ENCODE measurements around the gene MMP23B.
A peak's percentile ranks its signal among the peaks of the same experiment; 100 is the strongest.

MMP23B gene

DNA sequence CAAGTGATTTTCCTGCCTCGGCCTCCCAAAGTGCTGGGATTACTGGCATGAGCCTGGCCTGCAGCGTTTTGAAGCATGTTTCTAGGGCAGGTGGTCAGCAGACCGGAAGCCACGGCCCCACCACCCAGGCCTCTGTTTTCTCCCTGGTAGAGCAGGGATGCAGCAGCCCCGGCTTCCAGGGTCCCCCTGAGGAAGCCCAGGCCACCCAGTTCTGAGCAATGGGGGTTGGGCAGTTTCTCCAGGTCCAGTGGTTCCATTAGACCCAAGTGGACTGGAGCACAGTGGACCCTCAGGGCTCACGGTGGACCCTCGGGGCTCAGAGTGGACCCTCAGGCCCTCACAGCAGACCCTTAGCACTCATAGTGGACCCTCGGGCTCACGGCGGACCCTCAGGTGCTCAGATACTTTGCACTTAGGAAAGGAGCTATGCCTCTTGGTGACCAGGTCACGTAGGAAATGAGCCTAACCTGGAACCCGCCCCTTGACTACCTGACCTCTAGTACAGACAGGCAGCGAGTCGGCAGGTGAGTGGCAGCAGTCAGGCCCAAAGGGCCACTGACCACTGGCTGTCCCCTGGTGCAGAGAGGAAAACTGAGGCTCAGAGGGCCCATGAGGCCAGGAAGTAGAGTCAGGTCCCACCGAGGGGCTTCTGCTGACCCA, 27.5 kb upstream of the MMP23B start:
- DNase-seq (ENCODE audit: insufficient read length) (no peak), FAIRE-seq (no peak)
- TF ChIP-seq TAF1 (IDR thresholded peaks at IDR 0.05; ENCODE audit: borderline replicate concordance, low read depth, low read length) = no peak
- TF ChIP-seq POLR2AphosphoS5 (IDR thresholded peaks at IDR 0.05; ENCODE audit: low read depth, low read length) = no peak
- no peak for TF ChIP-seq POLR2A (IDR thresholded peaks at IDR 0.05; ENCODE audit: low read depth, low read length)

DNA sequence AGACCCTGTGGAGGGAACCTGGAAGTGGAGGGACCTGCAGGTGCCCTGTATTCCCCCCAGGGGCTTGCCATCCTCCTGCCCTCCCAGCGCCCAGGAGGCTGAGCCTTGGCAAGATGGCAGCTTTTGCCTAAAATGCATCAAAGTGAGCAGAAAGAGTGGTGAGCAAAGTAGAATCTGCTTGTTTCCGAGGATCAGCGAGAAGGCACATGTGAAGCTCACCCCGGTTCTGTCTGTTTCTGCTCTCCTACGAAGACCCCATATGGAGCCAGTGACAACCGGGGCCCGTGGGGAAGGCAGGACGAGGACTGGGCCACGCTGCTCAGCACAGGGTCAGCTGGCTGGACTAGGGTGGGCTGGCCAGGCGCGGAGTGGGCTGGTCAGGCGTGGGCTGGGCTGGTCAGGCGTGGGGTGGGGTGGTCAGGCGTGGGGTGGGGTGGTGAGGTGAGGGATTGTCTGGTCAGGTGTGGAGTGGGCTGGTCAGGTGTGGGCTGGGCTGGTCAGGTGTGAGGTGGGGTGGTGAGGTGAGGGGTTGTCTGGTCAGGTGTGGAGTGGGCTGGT, 26.9 kb upstream of the MMP23B start:
- FAIRE-seq = no peak
- DNase-seq (ENCODE audit: insufficient read length) = no peak
- TF ChIP-seq POLR2AphosphoS5 (IDR thresholded peaks at IDR 0.05; ENCODE audit: low read depth, low read length) (no peak), POLR2A (IDR thresholded peaks at IDR 0.05; ENCODE audit: low read depth, low read length) (no peak), TAF1 (IDR thresholded peaks at IDR 0.05; ENCODE audit: borderline replicate concordance, low read depth, low read length) (no peak)

DNA sequence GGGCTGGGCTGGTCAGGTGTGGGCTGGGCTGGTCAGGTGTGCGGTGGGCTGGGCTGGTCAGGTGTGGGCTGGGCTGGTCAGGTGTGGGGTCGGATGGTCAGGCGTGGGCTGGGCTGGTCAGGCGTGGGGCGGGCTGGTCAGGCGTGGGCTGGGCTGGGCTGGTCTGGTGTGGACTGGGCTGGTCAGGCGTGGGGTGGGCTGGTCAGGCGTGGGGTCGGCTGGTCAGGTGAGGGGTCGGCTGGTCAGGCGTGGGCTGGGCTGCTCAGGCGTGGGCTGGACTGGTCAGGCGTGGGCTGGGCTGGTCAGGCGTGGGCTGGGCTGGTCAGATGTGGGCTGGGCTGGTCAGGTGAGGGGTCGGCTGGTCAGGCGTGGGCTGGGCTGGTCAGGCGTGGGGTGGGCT, 26.2 kb upstream of the MMP23B start:
- FAIRE-seq (no peak), DNase-seq (ENCODE audit: insufficient read length) (no peak)
- TF ChIP-seq POLR2A (IDR thresholded peaks at IDR 0.05; ENCODE audit: low read depth, low read length) = no peak
- TF ChIP-seq POLR2AphosphoS5 (IDR thresholded peaks at IDR 0.05; ENCODE audit: low read depth, low read length) = no peak
- TF ChIP-seq TAF1 (IDR thresholded peaks at IDR 0.05; ENCODE audit: borderline replicate concordance, low read depth, low read length) = no peak

DNA sequence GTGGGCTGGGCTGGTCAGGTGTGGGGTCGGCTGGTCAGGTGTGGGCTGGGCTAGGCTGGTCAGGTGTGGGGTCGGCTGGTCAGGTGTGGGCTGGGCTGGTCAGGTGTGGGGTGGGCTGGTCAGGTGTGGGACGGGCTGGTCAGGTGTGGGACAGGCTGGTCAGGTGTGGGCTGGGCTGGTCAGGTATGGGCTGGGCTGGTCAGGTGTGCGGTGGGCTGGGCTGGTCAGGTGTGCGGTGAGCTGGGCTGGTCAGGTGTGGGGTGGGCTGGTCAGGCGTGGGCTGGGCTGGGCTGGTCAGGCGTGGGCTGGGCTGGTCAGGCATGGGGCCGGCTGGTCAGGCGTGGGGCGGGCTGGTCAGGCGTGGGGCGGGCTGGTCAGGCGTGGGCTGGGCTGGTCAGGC, 25.7 kb upstream of the MMP23B start:
- TF ChIP-seq POLR2AphosphoS5 (IDR thresholded peaks at IDR 0.05; ENCODE audit: low read depth, low read length) = no peak
- no peak for TF ChIP-seq POLR2A (IDR thresholded peaks at IDR 0.05; ENCODE audit: low read depth, low read length)
- no peak for TF ChIP-seq TAF1 (IDR thresholded peaks at IDR 0.05; ENCODE audit: borderline replicate concordance, low read depth, low read length)
- no peak for FAIRE-seq
- DNase-seq (ENCODE audit: insufficient read length) = no peak

DNA sequence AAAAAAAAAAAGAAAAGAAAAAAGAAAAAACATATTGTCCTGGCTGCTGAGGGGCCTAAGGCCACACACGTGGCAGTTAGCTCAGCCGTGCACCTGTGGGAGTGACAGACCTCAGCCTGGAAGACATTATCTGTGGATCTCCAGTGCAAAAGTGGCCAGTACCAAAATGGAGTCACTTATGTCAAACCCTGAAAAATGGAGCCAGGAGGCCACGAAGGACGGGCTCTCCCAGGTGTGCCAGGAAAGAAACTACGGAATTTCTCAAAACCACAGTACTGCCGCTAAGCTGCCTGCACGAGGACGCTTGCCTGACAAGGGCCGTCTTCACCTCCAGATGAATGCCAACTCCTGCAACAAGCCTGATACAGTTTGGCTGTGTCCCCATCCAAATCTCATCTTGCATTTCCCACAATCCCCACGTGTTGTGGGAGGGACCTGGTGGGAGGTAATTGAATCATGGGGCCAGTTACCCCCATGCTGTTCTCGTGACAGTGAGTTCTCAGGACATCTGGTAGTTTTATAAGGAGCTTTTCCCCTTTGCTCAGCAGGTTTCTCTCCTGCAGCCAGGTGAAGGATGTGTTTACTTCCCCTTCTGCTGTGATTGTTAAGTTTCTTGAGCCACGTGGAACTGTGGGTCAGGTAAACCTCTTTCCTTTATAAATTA, 22.0 kb upstream of the MMP23B start:
- no peak for FAIRE-seq
- TF ChIP-seq POLR2AphosphoS5 (IDR thresholded peaks at IDR 0.05; ENCODE audit: low read depth, low read length) = no peak
- TF ChIP-seq TAF1 (IDR thresholded peaks at IDR 0.05; ENCODE audit: borderline replicate concordance, low read depth, low read length) = no peak
- TF ChIP-seq POLR2A (IDR thresholded peaks at IDR 0.05; ENCODE audit: low read depth, low read length) = no peak
- DNase-seq (ENCODE audit: insufficient read length) = no peak

DNA sequence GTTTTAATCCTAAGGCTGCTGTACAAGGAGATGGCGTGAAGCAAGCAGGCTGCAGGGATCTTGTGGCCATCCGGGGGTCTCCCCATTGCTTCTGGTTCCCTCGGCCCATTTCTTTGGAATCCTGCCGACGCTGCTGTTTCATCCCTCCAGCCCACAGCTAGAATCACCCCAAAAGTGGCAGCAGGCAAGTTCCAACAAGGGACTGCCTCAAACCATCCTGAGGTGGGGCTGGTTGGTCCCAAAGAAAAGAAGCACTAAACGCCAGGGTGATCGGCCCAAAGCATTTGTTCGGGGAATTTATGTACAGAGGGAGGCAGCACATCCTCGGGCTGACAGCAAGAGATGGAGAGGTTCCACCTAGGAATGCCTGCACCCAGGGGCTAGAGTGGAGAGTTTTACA, 21.2 kb upstream of the MMP23B start:
- no peak for DNase-seq (ENCODE audit: insufficient read length)
- no peak for FAIRE-seq
- TF ChIP-seq POLR2AphosphoS5 (IDR thresholded peaks at IDR 0.05; ENCODE audit: low read depth, low read length) (no peak), POLR2A (IDR thresholded peaks at IDR 0.05; ENCODE audit: low read depth, low read length) (no peak), TAF1 (IDR thresholded peaks at IDR 0.05; ENCODE audit: borderline replicate concordance, low read depth, low read length) (no peak)

DNA sequence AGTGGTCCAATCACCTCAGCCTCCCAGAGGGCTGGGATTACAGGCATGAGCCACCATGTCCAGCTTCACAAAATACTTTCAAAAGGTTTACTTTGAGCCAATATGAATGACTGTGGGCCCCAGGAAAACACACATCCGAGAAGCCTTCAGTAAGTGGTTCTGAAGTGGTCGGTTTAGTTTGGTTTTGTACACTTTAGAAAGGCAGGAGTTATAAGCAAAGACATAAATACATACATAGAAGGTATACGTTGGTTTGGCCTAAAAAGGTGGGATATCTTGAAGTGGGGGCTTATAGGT, 19.9 kb upstream of the MMP23B start:
- FAIRE-seq (no peak), DNase-seq (ENCODE audit: insufficient read length) (no peak)
- TF ChIP-seq TAF1 (IDR thresholded peaks at IDR 0.05; ENCODE audit: borderline replicate concordance, low read depth, low read length) (no peak), POLR2A (IDR thresholded peaks at IDR 0.05; ENCODE audit: low read depth, low read length) (no peak), POLR2AphosphoS5 (IDR thresholded peaks at IDR 0.05; ENCODE audit: low read depth, low read length) (no peak)

DNA sequence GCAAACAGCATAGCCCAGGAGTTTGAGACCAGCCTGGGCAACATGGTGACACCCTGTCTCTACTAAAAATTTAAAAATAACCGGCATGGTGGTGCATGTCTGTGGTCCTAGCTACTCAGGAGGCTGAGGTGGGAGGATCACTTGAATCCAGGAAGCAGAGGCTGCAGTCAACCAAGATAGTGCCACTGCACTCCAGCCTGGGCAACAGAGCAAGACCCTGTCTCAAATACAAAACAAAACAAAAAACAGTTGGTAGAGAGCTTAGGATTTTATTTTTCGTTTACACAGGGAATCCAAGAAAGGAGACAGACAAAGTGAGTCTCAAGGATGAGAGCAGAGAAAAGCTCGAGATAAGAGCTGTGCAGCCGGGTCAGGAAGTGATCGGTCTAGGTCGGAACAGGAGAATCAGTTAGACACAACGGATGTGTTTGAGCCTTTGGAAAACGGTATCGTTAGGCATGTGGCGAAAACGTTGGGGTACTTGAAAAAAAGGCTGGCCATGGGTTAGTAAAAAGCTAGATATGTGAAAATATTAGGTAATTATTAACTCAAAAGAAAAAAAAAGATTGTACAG, 18.4 kb upstream of the MMP23B start:
- FAIRE-seq (no peak), DNase-seq (ENCODE audit: insufficient read length) (no peak)
- TF ChIP-seq POLR2A (IDR thresholded peaks at IDR 0.05; ENCODE audit: low read depth, low read length) (no peak), TAF1 (IDR thresholded peaks at IDR 0.05; ENCODE audit: borderline replicate concordance, low read depth, low read length) (no peak), POLR2AphosphoS5 (IDR thresholded peaks at IDR 0.05; ENCODE audit: low read depth, low read length) (no peak)

DNA sequence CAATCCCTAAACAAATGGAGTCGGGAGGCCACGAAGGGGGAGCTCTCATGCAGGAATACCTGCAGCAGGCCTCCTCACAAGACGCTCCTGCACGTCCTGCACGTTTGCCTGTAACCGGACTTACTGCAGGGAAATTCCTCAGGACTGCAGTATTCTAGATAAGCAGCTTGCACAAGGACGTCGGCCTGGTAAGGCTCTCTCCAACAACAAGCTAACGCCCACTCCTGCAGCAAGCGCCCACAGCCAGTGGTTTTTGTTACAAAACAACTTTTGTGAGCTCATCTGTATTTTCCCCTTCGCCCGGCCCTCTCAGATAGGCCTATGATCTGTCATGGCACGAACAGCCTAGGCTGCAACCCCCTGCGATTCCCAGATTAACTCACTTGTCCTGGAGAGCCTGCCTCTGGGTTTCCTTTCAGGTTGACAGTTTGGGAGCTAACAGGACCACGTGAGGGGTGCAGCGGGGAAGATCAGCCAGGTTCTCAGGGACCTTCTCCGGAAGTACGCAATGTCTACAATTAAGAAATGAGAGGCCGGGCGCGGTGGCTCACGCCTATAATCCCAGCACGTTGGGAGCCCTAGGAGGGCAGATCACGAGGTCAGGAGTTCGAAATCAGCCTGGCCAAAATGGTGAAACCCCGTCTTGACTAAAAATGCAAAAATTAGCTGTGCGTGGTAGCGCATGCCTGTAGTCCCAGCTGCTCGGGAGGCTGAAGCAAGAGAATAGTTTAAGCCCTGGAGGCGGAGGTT, 17.6 kb upstream of the MMP23B start:
- TF ChIP-seq POLR2AphosphoS5 (IDR thresholded peaks at IDR 0.05; ENCODE audit: low read depth, low read length) (no peak), POLR2A (IDR thresholded peaks at IDR 0.05; ENCODE audit: low read depth, low read length) (no peak), TAF1 (IDR thresholded peaks at IDR 0.05; ENCODE audit: borderline replicate concordance, low read depth, low read length) (no peak)
- DNase-seq (ENCODE audit: insufficient read length) (no peak), FAIRE-seq (no peak)

DNA sequence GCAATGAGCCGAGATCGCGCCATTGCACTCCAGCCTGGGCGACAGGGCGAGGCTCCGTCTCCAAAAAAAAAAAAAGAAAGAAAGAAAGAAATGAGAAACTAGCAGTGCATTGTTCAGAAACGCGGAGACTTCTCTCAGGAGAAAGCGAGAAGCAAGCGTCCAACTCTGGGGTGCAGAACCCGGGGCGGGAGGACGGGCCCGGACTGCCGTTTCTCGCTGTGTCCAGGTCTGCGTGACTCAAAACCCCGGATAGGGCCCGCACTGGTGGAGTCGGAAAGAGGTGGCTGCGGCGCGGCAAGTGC, 17.1 kb upstream of the MMP23B start:
- DNase-seq (ENCODE audit: insufficient read length) (no peak), FAIRE-seq (no peak)
- no peak for TF ChIP-seq POLR2AphosphoS5 (IDR thresholded peaks at IDR 0.05; ENCODE audit: low read depth, low read length)
- TF ChIP-seq TAF1 (IDR thresholded peaks at IDR 0.05; ENCODE audit: borderline replicate concordance, low read depth, low read length) = no peak
- no peak for TF ChIP-seq POLR2A (IDR thresholded peaks at IDR 0.05; ENCODE audit: low read depth, low read length)

DNA sequence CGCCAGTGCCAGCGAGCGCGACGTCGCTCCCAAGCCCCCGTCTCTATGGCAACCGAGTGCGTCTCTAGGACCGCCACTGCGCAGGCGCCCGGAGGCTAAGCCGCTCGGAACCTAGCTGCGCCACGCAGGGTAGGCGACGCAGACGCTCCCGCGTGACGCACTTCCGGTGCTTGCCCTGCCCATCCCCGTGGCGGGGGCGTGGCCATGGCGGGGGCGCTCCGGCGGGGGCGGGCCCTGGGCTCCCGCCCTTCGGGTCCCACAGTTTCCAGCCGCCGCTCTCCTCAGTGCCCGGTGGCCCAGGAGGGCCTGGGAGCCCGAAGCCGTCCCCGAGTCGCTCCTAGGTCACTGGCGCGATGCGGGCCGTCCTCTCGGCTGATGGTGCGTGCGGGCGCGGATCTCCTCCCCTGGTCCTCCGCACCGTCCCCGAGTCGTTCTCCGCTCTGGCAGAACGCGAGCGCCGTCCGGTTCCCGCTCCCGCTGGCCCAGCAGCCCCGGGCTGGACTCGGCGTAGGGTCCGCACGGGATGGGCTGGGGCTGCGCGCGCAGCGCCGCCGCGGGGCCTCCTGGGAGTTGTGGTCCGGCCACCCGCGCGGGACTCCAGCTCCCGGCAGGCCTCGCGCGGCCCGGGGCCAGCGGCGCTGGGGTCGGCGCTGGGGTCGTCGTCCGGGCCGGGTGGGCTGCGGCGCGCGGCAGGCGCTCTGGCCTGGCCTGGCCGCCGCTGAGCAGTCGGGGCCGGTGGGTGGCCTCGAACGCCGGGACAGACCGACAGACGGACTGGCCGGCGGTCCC, 16.5 kb upstream of the MMP23B start, which contains the start of gene MIB2:
TSS of gene MIB2 (plus strand) at position 245 of the 789 bp plus-strand sequence. CDS start 7,953 bp downstream, outside the sequence.
- FAIRE-seq = peak; percentile 100
- peak; percentile 100 for DNase-seq (ENCODE audit: insufficient read length)

More for the DNA sequence above, 16.5 kb upstream of the MMP23B start, which contains the start of gene MIB2:
- TF ChIP-seq POLR2AphosphoS5 (IDR thresholded peaks at IDR 0.05; ENCODE audit: low read depth, low read length) (peak; percentile 82), TAF1 (IDR thresholded peaks at IDR 0.05; ENCODE audit: borderline replicate concordance, low read depth, low read length) (peak; percentile 21; the same call in 1 of the 2 replicates), POLR2A (IDR thresholded peaks at IDR 0.05; ENCODE audit: low read depth, low read length) (peak; percentile 88)
